HG03097 (cell line): ENCODE results near the gene CCNL1.
"Not testable (repeated sequence)": the region's sequence is repeated elsewhere in the genome, so short reads cannot be mapped to it uniquely, and the experiment has no call there.

Experiments
- ATAC-seq: cut with Tn5 transposase; IDR thresholded peaks from one replicate; pipeline ENCODE4 v1.9.1; 2021; ENCODE audit not compliant: unreplicated experiment, low FRiP score

The CCNL1 gene

GRCh38 chr3:157172746-157173145, 12.8 kb upstream of the CCNL1 start:
- no peak for ATAC-seq

- no peak for ATAC-seq
Measured at GRCh38 chr3:157170861-157171260, 10.9 kb upstream of the CCNL1 start.

- no peak for ATAC-seq
Measured at GRCh38 chr3:157167371-157168042, 7.6 kb upstream of the CCNL1 start.

- ATAC-seq: no peak
Measured at GRCh38 chr3:157166561-157166960, 6.6 kb upstream of the CCNL1 start.

- ATAC-seq: no peak
Measured at GRCh38 chr3:157166115-157166514, 6.2 kb upstream of the CCNL1 start.

- no peak for ATAC-seq
Measured at GRCh38 chr3:157163217-157163953, 3.4 kb upstream of the CCNL1 start.

GRCh38 chr3:157162620-157163019, 2.7 kb upstream of the CCNL1 start:
- not testable (repeated sequence) for ATAC-seq

- ATAC-seq: peak; percentile 34
Measured at GRCh38 chr3:157160658-157161424, 894 bp upstream of the CCNL1 start.

- ATAC-seq: peak; percentile 30
Measured at GRCh38 chr3:157159037-157159761, 748 bp downstream of the CCNL1 start.

- no peak for ATAC-seq
Measured at GRCh38 chr3:157157836-157158235, 2.1 kb downstream of the CCNL1 start.

GRCh38 chr3:157156837-157157635, 2.9 kb downstream of the CCNL1 start:
- no peak for ATAC-seq

- ATAC-seq: no peak
Measured at GRCh38 chr3:157155591-157155990, 4.4 kb downstream of the CCNL1 start.

- ATAC-seq: no peak
Measured at GRCh38 chr3:157154563-157155330, 5.2 kb downstream of the CCNL1 start.

GRCh38 chr3:157152930-157153329, 7.0 kb downstream of the CCNL1 start:
- no peak for ATAC-seq

GRCh38 chr3:157152438-157152837, 7.5 kb downstream of the CCNL1 start:
- no peak for ATAC-seq

GRCh38 chr3:157151627-157152026, 8.3 kb downstream of the CCNL1 start:
- no peak for ATAC-seq

- ATAC-seq: no peak
Measured at GRCh38 chr3:157151151-157151550, 8.8 kb downstream of the CCNL1 start.

GRCh38 chr3:157149136-157149696, 10.7 kb downstream of the CCNL1 start:
- ATAC-seq: no peak
